HepG2 (cell line): ENCODE results near the gene TMEM154.

Experiments used
- EZH2 ChIP-seq: conservative IDR thresholded peaks from 2 replicates; pipeline ENCODE4 v1.6.1; 2012; ENCODE audit warnings: mild to moderate bottlenecking, low read depth, low read length, moderate library complexity
- FOSL1 ChIP-seq: sonication (generic); formaldehyde crosslinking; IDR thresholded peaks from 2 replicates; pipeline ENCODE4 v1.9.0; 2021; ENCODE audit warnings: missing genetic modification reagents, borderline replicate concordance
- NFE2 ChIP-seq: sonication (generic); formaldehyde crosslinking; IDR thresholded peaks from 2 replicates; pipeline ENCODE4 v1.4.0; 2020; ENCODE audit warnings: missing genetic modification reagents
- NFIC ChIP-seq: IDR thresholded peaks from 2 replicates; pipeline ENCODE4 v1.6.1; 2012; ENCODE audit warnings: mild to moderate bottlenecking, low read length, inconsistent platforms

DNA sequence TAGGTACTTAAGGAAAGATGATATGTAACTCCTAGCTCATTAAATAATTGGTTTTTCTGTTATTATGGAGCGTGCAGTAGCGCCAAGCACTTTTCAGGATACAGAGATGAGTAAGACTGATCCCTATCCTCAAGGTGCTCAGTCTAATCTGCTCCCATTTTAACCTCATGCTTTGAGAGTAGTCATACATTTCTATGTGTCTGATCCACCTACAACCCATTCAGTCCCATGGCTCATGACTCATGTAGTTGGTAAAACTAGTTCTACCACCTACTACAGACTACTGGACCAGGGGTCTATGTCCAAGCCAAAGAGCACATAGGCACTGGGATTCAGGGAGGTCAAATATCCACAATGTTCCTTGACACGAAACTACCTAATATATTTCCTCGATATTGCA lies 60.8 kb downstream of the TMEM154 start:
- TF ChIP-seq NFE2 (CRISPR knock-in tag) (no peak), NFIC (no peak), FOSL1 (no peak), EZH2 (no peak)
